ENCODE data around the gene CCNJL.

CCNJL gene

DNA sequence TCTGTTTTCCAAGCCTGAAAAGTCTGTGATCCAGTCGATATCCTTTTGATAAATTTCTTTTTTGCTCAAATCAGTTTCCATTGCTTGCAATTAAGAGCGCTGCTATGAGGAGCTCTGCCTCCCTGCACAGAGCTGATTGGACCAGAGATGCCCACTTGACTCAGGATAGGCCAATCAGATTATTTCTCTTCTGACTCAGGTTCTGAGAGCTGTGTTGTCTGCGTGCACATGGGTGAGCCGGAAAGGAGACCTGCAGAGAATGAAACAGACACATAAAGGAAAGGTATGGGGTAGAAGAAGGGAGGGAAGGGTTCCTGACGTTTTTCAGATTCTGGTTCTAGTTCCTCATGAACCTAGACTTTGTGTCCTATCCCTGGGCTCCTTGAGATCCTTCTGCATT is 98.8 kb downstream of the CCNJL start:
- intact Hi-C loops (cut with DNase I; ENCODE audit: low total_unique reads): no loop called here

DNA sequence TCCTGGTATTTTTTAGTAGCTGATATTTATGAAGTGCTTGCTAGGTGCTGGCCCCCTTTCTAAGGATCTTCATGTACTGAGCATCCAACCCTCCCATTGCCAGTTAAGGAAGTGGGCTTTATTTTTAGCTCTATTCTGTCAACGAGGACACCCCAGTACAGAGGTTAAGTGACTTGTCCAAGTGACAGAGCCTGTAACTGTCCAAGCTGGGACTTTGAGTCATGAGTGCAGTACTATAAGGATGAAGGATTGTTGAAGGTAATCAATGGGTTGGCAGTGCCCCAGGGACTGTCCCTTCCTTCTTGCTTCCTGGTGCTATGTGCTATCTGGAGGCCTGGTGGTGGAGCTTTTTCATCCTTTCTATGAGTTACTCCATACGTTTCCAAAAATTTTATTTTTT is 101.0 kb downstream of the CCNJL start:
- Histone ChIP-seq H3K27ac (no peak overlapping the region), H3K4me3 (no peak overlapping the region), H3K4me1 (no peaks in the 10 kb centered on the region), H3K9me3 (no peaks in the 10 kb centered on the region), H3K36me3 (no peaks in the 10 kb centered on the region), H3K27me3 (peaks cover 0 to 3% of the 10 kb centered on the region in 2 donors)
- TF ChIP-seq, protein P1, sequence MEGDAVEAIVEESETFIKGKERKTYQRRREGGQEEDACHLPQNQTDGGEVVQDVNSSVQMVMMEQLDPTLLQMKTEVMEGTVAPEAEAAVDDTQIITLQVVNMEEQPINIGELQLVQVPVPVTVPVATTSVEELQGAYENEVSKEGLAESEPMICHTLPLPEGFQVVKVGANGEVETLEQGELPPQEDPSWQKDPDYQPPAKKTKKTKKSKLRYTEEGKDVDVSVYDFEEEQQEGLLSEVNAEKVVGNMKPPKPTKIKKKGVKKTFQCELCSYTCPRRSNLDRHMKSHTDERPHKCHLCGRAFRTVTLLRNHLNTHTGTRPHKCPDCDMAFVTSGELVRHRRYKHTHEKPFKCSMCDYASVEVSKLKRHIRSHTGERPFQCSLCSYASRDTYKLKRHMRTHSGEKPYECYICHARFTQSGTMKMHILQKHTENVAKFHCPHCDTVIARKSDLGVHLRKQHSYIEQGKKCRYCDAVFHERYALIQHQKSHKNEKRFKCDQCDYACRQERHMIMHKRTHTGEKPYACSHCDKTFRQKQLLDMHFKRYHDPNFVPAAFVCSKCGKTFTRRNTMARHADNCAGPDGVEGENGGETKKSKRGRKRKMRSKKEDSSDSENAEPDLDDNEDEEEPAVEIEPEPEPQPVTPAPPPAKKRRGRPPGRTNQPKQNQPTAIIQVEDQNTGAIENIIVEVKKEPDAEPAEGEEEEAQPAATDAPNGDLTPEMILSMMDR (IDR thresholded peaks at IDR 0.05): no peak
- DNase-seq: no peak
- intact Hi-C loops (cut with DNase I; ENCODE audit: low total_unique reads): no loop called here

More for the DNA sequence above, 98.8 kb downstream of the CCNJL start:
- H3K9me3 ChIP-seq: no peaks in the 10 kb centered on the region
- TF ChIP-seq, protein P1 (IDR thresholded peaks at IDR 0.05): no peak
- H3K4me3 ChIP-seq: no peak overlapping the region
- H3K4me1 ChIP-seq: no peaks in the 10 kb centered on the region
- DNase-seq: no peak
- H3K36me3 ChIP-seq: no peaks in the 10 kb centered on the region
- H3K27me3 ChIP-seq: peaks cover 0 to 3% of the 10 kb centered on the region in 2 donors
- H3K27ac ChIP-seq: no peak overlapping the region

DNA sequence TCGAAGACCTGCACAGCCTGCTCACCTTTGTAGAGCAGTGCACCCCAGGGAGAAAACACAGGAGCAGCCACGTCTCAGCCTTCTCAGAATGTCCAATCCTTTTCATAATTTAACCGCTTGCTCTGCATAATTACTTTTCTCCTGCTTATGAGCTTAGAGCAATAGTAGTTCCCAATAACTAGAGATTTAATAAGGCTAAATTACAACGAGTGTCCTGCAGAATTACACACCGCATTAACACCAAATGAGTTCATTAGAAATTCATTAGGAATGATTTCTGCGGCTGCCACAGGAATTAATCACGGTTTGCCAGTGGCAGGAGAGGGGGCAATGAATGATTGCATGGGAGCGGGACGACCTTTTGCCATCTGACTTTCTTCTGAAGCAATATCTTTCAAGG is 101.8 kb downstream of the CCNJL start:
- no peak overlapping the region for H3K4me3 ChIP-seq
- no peak overlapping the region for H3K27ac ChIP-seq
- H3K4me1 ChIP-seq: no peaks in the 10 kb centered on the region
- no peaks in the 10 kb centered on the region for H3K36me3 ChIP-seq
- intact Hi-C loops (cut with DNase I; ENCODE audit: low total_unique reads): no loop called here
- DNase-seq: no peak
- no peaks in the 10 kb centered on the region for H3K9me3 ChIP-seq
- TF ChIP-seq, protein P1 (IDR thresholded peaks at IDR 0.05): no peak
- no peaks in the 10 kb centered on the region for H3K27me3 ChIP-seq

DNA sequence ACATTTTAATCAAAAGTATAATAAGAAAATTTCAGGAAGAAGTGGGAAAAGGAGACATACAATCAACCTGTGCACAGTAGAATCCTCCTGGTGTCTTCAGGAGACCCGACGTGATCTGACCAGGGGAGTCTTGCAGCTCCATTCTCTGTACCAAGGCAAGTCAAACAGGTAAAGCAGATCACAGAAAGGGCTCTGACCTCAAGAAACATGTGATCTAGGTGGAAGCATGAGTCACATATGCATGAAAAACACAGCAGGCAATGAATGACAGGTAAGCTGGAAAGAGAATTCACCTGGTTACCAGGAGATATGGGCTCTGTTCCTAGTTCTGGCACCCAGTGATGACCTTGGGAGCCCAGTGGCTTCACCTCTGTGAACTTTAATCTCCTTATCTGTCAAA is 102.4 kb downstream of the CCNJL start:
- Histone ChIP-seq H3K36me3 (no peaks in the 10 kb centered on the region), H3K4me3 (no peak overlapping the region), H3K9me3 (no peaks in the 10 kb centered on the region), H3K4me1 (no peaks in the 10 kb centered on the region), H3K27ac (no peak overlapping the region), H3K27me3 (no peaks in the 10 kb centered on the region)
- TF ChIP-seq, protein P1 (IDR thresholded peaks at IDR 0.05): no peak
- DNase-seq: no peak
- intact Hi-C loops (cut with DNase I; ENCODE audit: low total_unique reads): no loop called here

DNA sequence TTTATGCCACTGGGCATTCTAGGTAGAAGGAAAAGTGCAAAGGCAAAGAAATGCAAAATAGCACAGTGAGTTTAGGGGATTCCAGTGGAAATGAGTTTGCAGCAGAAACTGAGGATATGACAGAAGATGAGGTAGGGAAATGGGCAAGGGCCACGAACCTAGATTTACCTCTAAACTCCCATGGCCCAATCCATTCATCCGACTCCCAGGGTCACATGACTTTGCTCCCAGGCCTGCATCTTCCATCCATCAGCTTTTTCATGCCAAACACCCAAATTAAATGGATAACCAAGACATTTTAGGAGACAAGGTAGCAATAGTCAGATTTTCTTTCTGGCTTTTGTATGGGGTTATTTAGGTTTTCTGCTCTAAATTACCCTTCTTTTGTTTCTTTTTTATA is 105.3 kb downstream of the CCNJL start:
- TF ChIP-seq, protein P1 (IDR thresholded peaks at IDR 0.05): no peak

More for the DNA sequence above, 105.3 kb downstream of the CCNJL start:
- no peak overlapping the region for H3K4me3 ChIP-seq
- intact Hi-C loops (cut with DNase I; ENCODE audit: low total_unique reads): no loop called here
- no peaks in the 10 kb centered on the region for H3K27me3 ChIP-seq
- no peak for DNase-seq
- no peaks in the 10 kb centered on the region for H3K4me1 ChIP-seq
- H3K9me3 ChIP-seq: no peaks in the 10 kb centered on the region
- H3K27ac ChIP-seq: no peak overlapping the region
- H3K36me3 ChIP-seq: no peaks in the 10 kb centered on the region

All from tibial artery (tissue), 4 donors.